Adrenal gland (tissue), 12 donors: ENCODE data around the gene NANOG. TPM values are rescaled to one million over a fixed set of nuclear protein-coding genes. Genes with fewer than 3 reads are reported as not detected.
"Not testable (repeated sequence)": the region's sequence is repeated elsewhere in the genome, so short reads cannot be mapped to it uniquely, and the experiment has no call there.

Experiments used
- DNase-seq, 7 donors: peaks; one replicate each; pipeline ENCODE4 v3.0.0-alpha.2; 2019 to 2020
- H3K27ac ChIP-seq, 5 donors: fragments of 200-600 bp; sonication (generic) in 4 of 5; 1 replicate in 3 of 5; 2 replicates in 2 of 5; pipeline versions ENCODE4 v1.5.1 to v1.8.0; 2016 to 2020; ENCODE audit warnings: mild to moderate bottlenecking in 1 of 5
- H3K27me3 ChIP-seq: fragments of 200-600 bp; 2 replicates; pipeline ENCODE4 v1.8.0; 2021
- H3K36me3 ChIP-seq, 2 donors: fragments of 200-600 bp; replicated peaks in 1 of 2; 1 replicate in 1 of 2; 2 replicates in 1 of 2; pipeline versions ENCODE4 v1.5.1 to v1.8.0; 2018 to 2022
- H3K4me1 ChIP-seq, 2 donors: fragments of 200-600 bp; replicated peaks in 1 of 2; 1 replicate in 1 of 2; 2 replicates in 1 of 2; pipeline versions ENCODE4 v1.5.1 to v1.8.0; 2018 to 2021
- H3K4me3 ChIP-seq, 4 donors: fragments of 200-600 bp; sonication (generic) in 3 of 4; one replicate each; pipeline ENCODE4 v1.5.1; 2016 to 2018
- H3K9me3 ChIP-seq, 3 donors: fragments of 200-600 bp; sonication (generic) in 1 of 3; replicated peaks in 1 of 3; 1 replicate in 2 of 3; 2 replicates in 1 of 3; pipeline versions ENCODE4 v1.5.1 to v1.8.0; 2016 to 2021
- POLR2A ChIP-seq, 2 donors: fragments of 450-650 bp; IDR thresholded peaks; one replicate each; pipeline ENCODE4 v1.6.1; 2017; ENCODE audit warnings: antibody characterized with exemption in 2 of 2, mild to moderate bottlenecking in 2 of 2, moderate library complexity in 1 of 2
- WGBS, 4 donors: extraction: QIAGEN DNeasy Blood & Tissue Kit in 2 of 4; methylation state at CpG; one replicate each; pipeline versions ENCODE4 v1.1.5 to v1.1.7; 2013 to 2017; 5-methylcytosine and 5-hydroxymethylcytosine counted together
- intact Hi-C, 2 donors: fragments of 100-400 bp; cut with DNase I; formaldehyde crosslinking; loops; one replicate each; pipeline versions ENCODE4 v1.14.1 to v1.15.0; 2022 to 2023
- polyA plus RNA-seq, 3 donors: library from polyadenylated mRNA; stranded (reverse); fragments of 200-250 nt in 2 of 3; fragments of 350-450 nt in 1 of 3; fragmentation: Illumina TruSeq in 1 of 3; extraction: RNeasy Lipid Tissue Mini Kit (QIAGEN cat#74804) in 1 of 3; gene quantifications; one replicate each; pipeline ENCODE4 v1.2.3, GENCODE V29; 2013 to 2014
- total RNA-seq, 9 donors: library from RNA; depleted of rRNA in 4 of 9; stranded (reverse); fragments of >200 nt in 4 of 9; fragments of 120-200 nt in 1 of 9; fragmentation: NEBNext Ultra II Directional in 1 of 9; extraction: Animal tissue kit (Norgen Biotek cat#: 25700) in 1 of 9; gene quantifications; one replicate each; pipeline versions ENCODE4 v1.1.0 to v1.2.4, GENCODE V29; 2013 to 2023
- TF ChIP-seq, protein P1 (sequence below), 6 experiments: fragments of 450-650 bp in 4 of 6; fragments of 200-600 bp in 2 of 6; sonication (generic) in 1 of 6; IDR thresholded peaks; 1 replicate in 5 of 6; 2 replicates in 1 of 6; pipeline versions ENCODE4 v1.5.1 to v1.8.0; 2016 to 2021; ENCODE audit warnings: antibody characterized with exemption in 6 of 6, mild to moderate bottlenecking in 2 of 6, moderate library complexity in 1 of 6
- donor health status: healthy with polysubstance abuse.
- donor health status: Bipolar disorder and iron deficiency.
- donor health status: DM: yes; HTN: yes; CAD: no.
- donor health status: DM: no; HTN: no; CAD: no.
- donor health status: DM: no; HTN: no; CAD: no.
- donor health status: DM: yes; HTN: yes; CAD: no.

NANOG gene
- total and polyA plus RNA-seq, 12 donors = 0.08 to 0.91 (median 0.60) TPM; not detected in 4

DNA sequence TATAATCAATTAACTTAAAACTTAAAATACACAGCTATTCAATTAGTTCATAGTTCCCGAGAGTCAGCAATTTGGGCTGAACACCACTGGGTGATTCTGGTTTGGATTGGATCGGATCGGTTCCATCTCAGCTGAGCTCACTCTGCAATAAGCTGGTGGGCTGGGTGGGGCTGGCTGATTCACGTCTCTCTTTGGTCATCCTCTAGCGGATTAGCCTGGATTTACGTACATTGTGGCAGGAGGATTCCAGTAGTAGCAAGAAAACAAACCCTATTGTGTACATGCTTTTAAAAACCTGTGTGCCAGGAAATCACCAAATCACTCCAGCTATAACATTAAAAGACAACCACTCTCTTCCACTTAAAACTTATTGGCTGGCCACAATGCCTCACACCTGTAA lies 38.9 kb upstream of the NANOG start:
- WGBS, 4 donors = 69 to 88% (median 83%) methylated on average over 4 to 6 of the region's 6 CpGs
- Histone ChIP-seq H3K27ac (no peak overlapping the region), H3K9me3 (no peaks in the 10 kb centered on the region), H3K4me1 (no peaks in the 10 kb centered on the region), H3K27me3 (no peaks in the 10 kb centered on the region), H3K36me3 (no peaks in the 10 kb centered on the region), H3K4me3 (no peak overlapping the region)
- no peak for DNase-seq
- intact Hi-C loops = no loop called here
- TF ChIP-seq POLR2A (IDR thresholded peaks at IDR 0.05) = no peak
- TF ChIP-seq, protein P1, sequence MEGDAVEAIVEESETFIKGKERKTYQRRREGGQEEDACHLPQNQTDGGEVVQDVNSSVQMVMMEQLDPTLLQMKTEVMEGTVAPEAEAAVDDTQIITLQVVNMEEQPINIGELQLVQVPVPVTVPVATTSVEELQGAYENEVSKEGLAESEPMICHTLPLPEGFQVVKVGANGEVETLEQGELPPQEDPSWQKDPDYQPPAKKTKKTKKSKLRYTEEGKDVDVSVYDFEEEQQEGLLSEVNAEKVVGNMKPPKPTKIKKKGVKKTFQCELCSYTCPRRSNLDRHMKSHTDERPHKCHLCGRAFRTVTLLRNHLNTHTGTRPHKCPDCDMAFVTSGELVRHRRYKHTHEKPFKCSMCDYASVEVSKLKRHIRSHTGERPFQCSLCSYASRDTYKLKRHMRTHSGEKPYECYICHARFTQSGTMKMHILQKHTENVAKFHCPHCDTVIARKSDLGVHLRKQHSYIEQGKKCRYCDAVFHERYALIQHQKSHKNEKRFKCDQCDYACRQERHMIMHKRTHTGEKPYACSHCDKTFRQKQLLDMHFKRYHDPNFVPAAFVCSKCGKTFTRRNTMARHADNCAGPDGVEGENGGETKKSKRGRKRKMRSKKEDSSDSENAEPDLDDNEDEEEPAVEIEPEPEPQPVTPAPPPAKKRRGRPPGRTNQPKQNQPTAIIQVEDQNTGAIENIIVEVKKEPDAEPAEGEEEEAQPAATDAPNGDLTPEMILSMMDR (IDR thresholded peaks at IDR 0.05) = no peak

DNA sequence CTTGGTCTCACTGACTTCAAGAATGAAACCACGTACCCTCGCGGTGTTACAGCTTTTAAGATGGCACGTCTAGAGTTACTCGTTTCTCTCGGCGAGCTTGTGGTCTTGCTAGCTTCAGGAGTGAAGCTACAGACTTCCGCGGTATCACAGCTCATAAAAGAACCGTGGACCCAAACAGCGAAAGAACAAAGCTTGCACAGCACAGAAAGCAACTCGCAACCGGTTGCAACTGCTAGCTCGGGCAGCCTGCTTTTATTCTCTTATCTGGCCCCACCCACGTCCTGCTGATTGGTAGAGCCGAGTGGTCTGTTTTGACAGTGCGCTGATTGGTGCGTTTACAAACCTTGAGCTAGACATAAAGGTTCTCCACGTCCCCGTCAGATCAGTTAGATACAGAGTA lies 37.8 kb upstream of the NANOG start:
- no peak overlapping the region for H3K27ac ChIP-seq
- H3K9me3 ChIP-seq = no peaks in the 10 kb centered on the region
- intact Hi-C loops = no loop called here
- WGBS, 4 donors = 84 to 93% (median 88%) methylated on average over 19 to 20 of the region's 20 CpGs
- TF ChIP-seq POLR2A (IDR thresholded peaks at IDR 0.05) = no peak
- TF ChIP-seq, protein P1 (IDR thresholded peaks at IDR 0.05) = no peak
- H3K36me3 ChIP-seq = no peaks in the 10 kb centered on the region
- H3K4me1 ChIP-seq = no peaks in the 10 kb centered on the region
- H3K4me3 ChIP-seq = no peak overlapping the region
- H3K27me3 ChIP-seq = no peaks in the 10 kb centered on the region
- no peak for DNase-seq

DNA sequence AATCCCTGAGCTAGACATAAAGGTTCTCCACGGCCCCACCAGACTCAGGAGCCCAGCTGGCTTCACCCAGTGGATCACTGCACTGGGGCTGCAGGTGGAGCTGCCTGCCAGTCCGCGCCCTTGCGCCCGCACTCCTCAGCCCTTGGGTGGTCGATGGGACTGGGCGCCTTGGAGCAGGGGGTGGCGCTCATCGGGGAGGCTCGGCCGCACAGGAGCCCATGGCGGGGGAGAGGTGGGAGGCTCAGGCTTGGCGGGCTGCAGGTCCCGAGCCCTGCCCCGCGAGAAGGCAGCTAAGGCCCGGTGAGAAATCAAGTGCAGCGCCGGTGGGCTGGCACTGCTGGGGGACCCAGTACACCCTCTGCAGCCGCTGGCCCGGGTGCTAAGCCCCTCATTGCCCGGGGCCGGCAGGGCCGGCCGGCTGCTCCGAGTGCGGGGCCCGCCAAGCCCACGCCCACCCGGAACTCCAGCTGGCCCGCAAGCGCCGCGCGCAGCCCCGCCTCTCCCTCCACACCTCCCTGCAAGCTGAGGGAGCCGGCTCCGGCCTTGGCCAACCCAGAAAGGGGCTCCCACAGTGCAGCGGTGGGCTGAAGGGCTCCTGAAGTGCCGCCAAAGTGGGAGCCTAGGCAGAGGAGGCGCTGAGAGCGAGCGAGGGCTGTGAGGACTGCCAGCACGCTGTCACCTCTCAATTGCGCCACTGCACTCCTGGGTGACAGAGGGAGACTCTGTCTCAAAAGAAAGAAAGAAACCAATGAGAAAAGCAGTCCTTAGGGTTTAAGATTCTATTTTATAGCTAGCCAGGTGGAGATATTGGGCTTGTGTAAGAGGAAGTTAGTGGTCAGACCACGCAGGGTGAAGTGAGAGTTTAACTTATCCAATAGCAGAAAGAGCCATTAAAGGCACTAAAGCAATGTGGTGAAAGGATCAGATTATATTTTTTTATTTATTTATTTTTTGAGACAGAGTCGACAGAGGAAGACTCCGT lies 37.0 kb upstream of the NANOG start:
- H3K9me3 ChIP-seq, H3K27ac ChIP-seq, H3K4me3 ChIP-seq, H3K4me1 ChIP-seq, H3K36me3 ChIP-seq, DNase-seq, H3K27me3 ChIP-seq, intact Hi-C loops: not testable (repeated sequence)
- 88 to 93% (median 89%) methylated on average over 19 to 33 of the region's 48 CpGs for WGBS, 4 donors

DNA sequence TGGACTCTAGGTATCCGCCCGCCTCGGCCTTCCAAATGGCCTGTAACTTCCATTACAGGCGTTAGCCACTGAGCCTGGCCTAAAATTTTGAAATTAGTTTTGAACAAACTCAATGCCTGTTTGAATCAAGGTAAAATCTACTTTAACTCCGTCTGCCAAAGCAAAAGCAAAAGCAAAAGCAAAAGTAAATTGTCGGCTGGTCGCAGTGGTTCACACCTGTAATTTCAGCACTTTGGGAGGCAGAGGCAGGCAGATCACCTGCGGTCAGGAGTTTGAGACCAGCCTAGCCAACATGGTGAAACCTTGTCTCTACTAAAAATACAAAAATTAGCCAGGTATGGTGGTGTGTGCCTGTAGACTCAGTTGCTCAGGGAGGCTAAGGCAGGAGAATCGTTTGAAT lies 33.5 kb upstream of the NANOG start:
- H3K9me3 ChIP-seq, DNase-seq, H3K27me3 ChIP-seq, intact Hi-C loops, H3K4me1 ChIP-seq, H3K27ac ChIP-seq, H3K4me3 ChIP-seq, H3K36me3 ChIP-seq: not testable (repeated sequence)
- 81 to 91% (median 88%) methylated on average over 9 of the region's 9 CpGs for WGBS, 4 donors

DNA sequence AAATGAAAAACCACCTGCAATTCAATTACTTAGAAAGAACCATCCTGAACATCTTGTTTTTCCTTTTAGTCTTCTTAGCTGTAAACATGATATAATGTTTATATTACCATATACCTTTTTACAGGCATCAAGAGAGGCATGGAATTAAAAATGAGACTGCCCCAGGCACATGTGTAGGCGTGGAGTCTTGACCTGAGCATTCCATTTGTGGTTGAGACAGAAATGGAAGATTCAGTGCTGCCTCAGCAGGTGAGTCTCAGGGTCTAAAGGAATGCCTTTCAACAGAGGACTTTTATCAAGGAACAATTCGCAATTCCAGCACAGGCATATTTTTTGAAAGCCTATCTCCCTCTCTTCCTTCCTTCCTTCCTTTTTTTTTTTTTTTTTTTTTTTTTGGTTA lies 32.2 kb upstream of the NANOG start:
- Histone ChIP-seq H3K36me3 (no peaks in the 10 kb centered on the region), H3K4me1 (no peaks in the 10 kb centered on the region), H3K27ac (no peak overlapping the region), H3K4me3 (no peak overlapping the region), H3K27me3 (no peaks in the 10 kb centered on the region), H3K9me3 (no peaks in the 10 kb centered on the region)
- TF ChIP-seq, protein P1 (IDR thresholded peaks at IDR 0.05) = no peak
- no peak for TF ChIP-seq POLR2A (IDR thresholded peaks at IDR 0.05)
- 52 to 83% (median 62%) methylated on average over 2 of the region's 2 CpGs for WGBS, 4 donors
- no peak for DNase-seq
- intact Hi-C loops = no loop called here
